Natural killer cell (primary cell): ENCODE measurements around the gene S100A6. TPM values are rescaled to one million over a fixed set of nuclear protein-coding genes. Genes with fewer than 3 reads are reported as not detected.

Experiments
- ATAC-seq, 3 donors: fragments of 150-1000 bp in 2 of 3; fragments of 200-7000 bp in 1 of 3; cut with Tn5 transposase; 1 replicate in 1 of 3; 2 replicates in 2 of 3; pipeline ENCODE4 v1.10.0; 2021; ENCODE audit warnings: mild to moderate bottlenecking in 2 of 3, moderate library complexity in 2 of 3
- DNase-seq, 2 donors: peaks; one replicate each; pipeline versions ENCODE4 v3.0.0 to v3.0.0-alpha.2; 2013 to 2021; ENCODE audit warnings: mixed read lengths in 1 of 2
- H3K27ac ChIP-seq: one replicate; pipeline ENCODE4 v1.5.1; 2013; ENCODE audit warnings: mild to moderate bottlenecking, low read length
- H3K27me3 ChIP-seq: one replicate; pipeline ENCODE4 v1.6.1; 2013; ENCODE audit warnings: low read length; ENCODE audit not compliant: control insufficient read depth, insufficient read depth
- H3K36me3 ChIP-seq: one replicate; pipeline ENCODE4 v1.6.1; 2013; ENCODE audit warnings: low read length; ENCODE audit not compliant: control insufficient read depth, insufficient read depth
- H3K4me1 ChIP-seq: one replicate; pipeline ENCODE4 v1.6.1; 2013; ENCODE audit warnings: low read length; ENCODE audit not compliant: control insufficient read depth, insufficient read depth
- H3K4me3 ChIP-seq: one replicate; pipeline ENCODE4 v1.5.1; 2013; ENCODE audit warnings: low read length
- H3K9me3 ChIP-seq: one replicate; pipeline ENCODE4 v1.6.1; 2013; ENCODE audit warnings: low read length; ENCODE audit not compliant: control insufficient read depth, insufficient read depth
- H3K27ac Mint-ChIP-seq, 2 donors: one replicate each; pipeline ENCODE4 v1.8.0; 2022; ENCODE audit warnings: mild to moderate bottlenecking in 2 of 2, mixed read lengths in 2 of 2, moderate library complexity in 1 of 2
- H3K27me3 Mint-ChIP-seq, 2 donors: one replicate each; pipeline ENCODE4 v1.8.0; 2022; ENCODE audit warnings: low read depth in 2 of 2, mixed read lengths in 2 of 2
- H3K36me3 Mint-ChIP-seq: one replicate; pipeline ENCODE4 v1.8.0; 2022; ENCODE audit warnings: mixed read lengths
- H3K4me1 Mint-ChIP-seq, 2 donors: one replicate each; pipeline ENCODE4 v1.8.0; 2022; ENCODE audit warnings: mixed read lengths in 2 of 2
- H3K4me3 Mint-ChIP-seq: one replicate; pipeline ENCODE4 v1.8.0; 2022; ENCODE audit warnings: mild to moderate bottlenecking, moderate library complexity, mixed read lengths
- H3K9me3 Mint-ChIP-seq, 2 donors: one replicate each; pipeline ENCODE4 v1.8.0; 2022; ENCODE audit warnings: mixed read lengths in 2 of 2
- CTCF ChIP-seq: fragments of 200-600 bp; IDR thresholded peaks from one replicate; pipeline ENCODE4 v1.8.0; 2022; ENCODE audit warnings: antibody characterized with exemption
- WGBS: methylation state at CpG from one replicate; pipeline ENCODE4 v1.1.7; 2013; ENCODE audit warnings: missing lambda C conversion rate; ENCODE audit not compliant: insufficient coverage; 5-methylcytosine and 5-hydroxymethylcytosine counted together
- intact Hi-C: fragments of 100-400 bp; cut with micrococcal nuclease; formaldehyde crosslinking; loops from one replicate; pipeline ENCODE4 v1.14.2; 2022
- total RNA-seq, 4 donors: library from RNA; stranded (reverse); fragments of 120-200 nt in 1 of 4; gene quantifications; one replicate each; pipeline versions ENCODE4 v1.2.3 to v1.2.4, GENCODE V29; 2013 to 2022

Gene S100A6
- total RNA-seq, 3 donors from 2014 or later (not counting 1 experiment from before 2014, with no cell fraction given): 174 to 261 (median 245) TPM

- TF ChIP-seq CTCF: no peak
- Histone ChIP-seq H3K36me3 (no peaks in the 10 kb centered on the region), H3K27me3 (no peaks in the 10 kb centered on the region), H3K4me1 (peaks cover 8% of the 10 kb centered on the region), H3K4me3 (no peak overlapping the region), H3K9me3 (no peaks in the 10 kb centered on the region), H3K27ac (no peak overlapping the region)
- WGBS: 96% methylated on average over 10 of the region's 10 CpGs
- Mint-ChIP-seq H3K4me1 (peaks cover 4 to 9% of the 10 kb centered on the region in 2 donors), H3K4me3 (no peak overlapping the region), H3K27me3 (no peaks in the 10 kb centered on the region), H3K36me3 (no peaks in the 10 kb centered on the region), H3K9me3 (no peaks in the 10 kb centered on the region), H3K27ac (no peak overlapping the region)
- DNase-seq: no peak
- intact Hi-C loops: no loop called here
- no peak for ATAC-seq
These were observed 25.1 kb upstream of the S100A6 start for GRCh38 chr1:153560771-153561465.

GRCh38 chr1:153560241-153560640 is 24.4 kb upstream of the S100A6 start:
- H3K36me3 ChIP-seq: no peaks in the 10 kb centered on the region
- DNase-seq: no peak
- no peak for ATAC-seq
- no peak overlapping the region for H3K27ac ChIP-seq
- no peak overlapping the region for H3K4me3 ChIP-seq
- WGBS: no CpG with 5 or more reads among the region's 2 CpGs
- TF ChIP-seq CTCF: no peak
- Mint-ChIP-seq H3K36me3 (no peaks in the 10 kb centered on the region), H3K27me3 (no peaks in the 10 kb centered on the region), H3K9me3 (no peaks in the 10 kb centered on the region), H3K4me3 (no peak overlapping the region), H3K4me1 (peaks cover 0 to 2% of the 10 kb centered on the region in 2 donors), H3K27ac (no peak overlapping the region)
- no peaks in the 10 kb centered on the region for H3K27me3 ChIP-seq
- peaks cover 1% of the 10 kb centered on the region for H3K4me1 ChIP-seq
- H3K9me3 ChIP-seq: no peaks in the 10 kb centered on the region
- intact Hi-C loops: no loop called here

GRCh38 chr1:153557877-153558276 is 22.1 kb upstream of the S100A6 start:
- no peak for TF ChIP-seq CTCF
- Mint-ChIP-seq H3K36me3 (no peaks in the 10 kb centered on the region), H3K4me3 (no peak overlapping the region), H3K4me1 (no peaks in the 10 kb centered on the region), H3K27me3 (no peaks in the 10 kb centered on the region), H3K9me3 (no peaks in the 10 kb centered on the region), H3K27ac (no peak overlapping the region)
- no peaks in the 10 kb centered on the region for H3K27me3 ChIP-seq
- no peaks in the 10 kb centered on the region for H3K36me3 ChIP-seq
- H3K4me3 ChIP-seq: no peak overlapping the region
- 100% methylated on average over 2 of the region's 3 CpGs for WGBS
- no peaks in the 10 kb centered on the region for H3K9me3 ChIP-seq
- ATAC-seq (no peak), DNase-seq (no peak)
- intact Hi-C loops: no loop called here
- no peaks in the 10 kb centered on the region for H3K4me1 ChIP-seq
- no peak overlapping the region for H3K27ac ChIP-seq

GRCh38 chr1:153556348-153556747 is 20.6 kb upstream of the S100A6 start:
- H3K4me3 Mint-ChIP-seq: no peak overlapping the region
- Histone ChIP-seq H3K27me3 (no peaks in the 10 kb centered on the region), H3K27ac (no peak overlapping the region), H3K9me3 (no peaks in the 10 kb centered on the region), H3K4me3 (no peak overlapping the region), H3K36me3 (no peaks in the 10 kb centered on the region), H3K4me1 (no peaks in the 10 kb centered on the region)
- no peak for ATAC-seq
- no peaks in the 10 kb centered on the region for H3K4me1 Mint-ChIP-seq
- no peak overlapping the region for H3K27ac Mint-ChIP-seq
- TF ChIP-seq CTCF: no peak
- no peak for DNase-seq
- WGBS: 100% methylated on average over 1 of the region's 1 CpG
- H3K27me3 Mint-ChIP-seq: peaks cover 0 to under 1% of the 10 kb centered on the region in 2 donors
- H3K36me3 Mint-ChIP-seq: no peaks in the 10 kb centered on the region
- intact Hi-C loops: no loop called here
- H3K9me3 Mint-ChIP-seq: no peaks in the 10 kb centered on the region
